Measurements from ENCODE around the gene NANOS1.

GRCh38 chr10:119029613-119030420 is at the start of gene NANOS1:
- no peak for TF ChIP-seq CTCF (conservative IDR thresholded peaks at IDR 0.05; ENCODE audit: low read length)
- no peak for TF ChIP-seq EZH2phosphoT487 (IDR thresholded peaks at IDR 0.05; ENCODE audit: borderline replicate concordance, low read depth, low read length)

Data from OCI-LY7 (cell line).